ENCODE data around the gene TACR1. TPM values are rescaled to one million over a fixed set of nuclear protein-coding genes. Genes with fewer than 3 reads are reported as not detected.

The TACR1 gene
- total RNA-seq, 3 donors from 2014 or later, result 1.3 to 5.9 (median 2.4) TPM

DNA sequence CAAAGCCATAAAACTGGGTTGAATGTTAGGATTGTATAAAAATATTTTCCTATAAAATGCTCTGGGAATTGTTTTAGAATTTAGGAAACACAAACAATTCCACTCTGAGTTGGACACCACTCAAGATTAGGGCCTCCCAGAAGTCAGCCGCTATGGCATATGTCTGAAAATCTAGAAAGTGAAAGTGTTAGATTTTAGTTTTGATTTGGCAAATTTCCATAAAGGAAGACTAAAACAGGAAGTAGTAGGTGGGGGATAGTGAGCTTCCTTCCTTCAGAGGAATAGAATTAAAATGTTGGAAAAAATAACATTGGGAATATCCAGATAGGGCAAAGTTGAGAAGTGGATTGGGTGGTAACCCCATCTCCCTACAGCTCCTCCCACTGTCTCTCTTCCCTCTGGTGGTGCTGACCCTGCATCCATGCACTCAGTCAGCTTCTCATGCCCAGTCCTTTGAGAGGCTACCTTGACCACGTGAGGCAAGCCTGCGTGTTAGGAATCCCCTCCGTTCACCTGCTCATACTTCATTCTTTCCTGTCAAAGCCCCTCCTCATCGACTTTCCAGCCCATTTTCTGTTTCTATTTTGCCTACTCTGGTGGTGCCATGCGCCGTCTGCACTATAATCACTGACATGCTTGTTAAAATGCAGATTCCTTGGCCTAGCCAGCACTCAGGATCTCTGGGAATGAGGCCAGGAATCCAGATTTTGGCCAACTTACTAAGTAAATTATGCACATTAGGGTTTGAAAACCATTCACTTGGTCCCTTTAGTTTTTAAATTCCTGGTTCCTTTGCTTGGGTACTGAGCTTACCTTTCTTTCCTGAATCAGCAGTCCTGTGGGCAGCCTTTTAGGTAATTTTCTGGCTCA is 157.4 kb downstream of the TACR1 start:
- H3K4me3 ChIP-seq, result peak overlapping the region in 1 of 3 donors; percentile 24
- no peaks in the 10 kb centered on the region for H3K27me3 ChIP-seq
- no peaks in the 10 kb centered on the region for H3K36me3 ChIP-seq
- H3K27ac ChIP-seq, result peak overlapping the region; percentile 8 to 57
- no peaks in the 10 kb centered on the region for H3K9me3 ChIP-seq
- intact Hi-C loops (cut with DNase I; ENCODE audit: low total_unique reads), result no loop called here
- no peak for DNase-seq (ENCODE audit: low spot score in 2 of 2)
- TF ChIP-seq POLR2A (IDR thresholded peaks at IDR 0.05), result no peak
- TF ChIP-seq, protein P1, sequence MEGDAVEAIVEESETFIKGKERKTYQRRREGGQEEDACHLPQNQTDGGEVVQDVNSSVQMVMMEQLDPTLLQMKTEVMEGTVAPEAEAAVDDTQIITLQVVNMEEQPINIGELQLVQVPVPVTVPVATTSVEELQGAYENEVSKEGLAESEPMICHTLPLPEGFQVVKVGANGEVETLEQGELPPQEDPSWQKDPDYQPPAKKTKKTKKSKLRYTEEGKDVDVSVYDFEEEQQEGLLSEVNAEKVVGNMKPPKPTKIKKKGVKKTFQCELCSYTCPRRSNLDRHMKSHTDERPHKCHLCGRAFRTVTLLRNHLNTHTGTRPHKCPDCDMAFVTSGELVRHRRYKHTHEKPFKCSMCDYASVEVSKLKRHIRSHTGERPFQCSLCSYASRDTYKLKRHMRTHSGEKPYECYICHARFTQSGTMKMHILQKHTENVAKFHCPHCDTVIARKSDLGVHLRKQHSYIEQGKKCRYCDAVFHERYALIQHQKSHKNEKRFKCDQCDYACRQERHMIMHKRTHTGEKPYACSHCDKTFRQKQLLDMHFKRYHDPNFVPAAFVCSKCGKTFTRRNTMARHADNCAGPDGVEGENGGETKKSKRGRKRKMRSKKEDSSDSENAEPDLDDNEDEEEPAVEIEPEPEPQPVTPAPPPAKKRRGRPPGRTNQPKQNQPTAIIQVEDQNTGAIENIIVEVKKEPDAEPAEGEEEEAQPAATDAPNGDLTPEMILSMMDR (IDR thresholded peaks at IDR 0.05), result no peak
- TF ChIP-seq POLR2AphosphoS5 (IDR thresholded peaks at IDR 0.05), result no peak
- no peaks in the 10 kb centered on the region for H3K4me1 ChIP-seq

DNA sequence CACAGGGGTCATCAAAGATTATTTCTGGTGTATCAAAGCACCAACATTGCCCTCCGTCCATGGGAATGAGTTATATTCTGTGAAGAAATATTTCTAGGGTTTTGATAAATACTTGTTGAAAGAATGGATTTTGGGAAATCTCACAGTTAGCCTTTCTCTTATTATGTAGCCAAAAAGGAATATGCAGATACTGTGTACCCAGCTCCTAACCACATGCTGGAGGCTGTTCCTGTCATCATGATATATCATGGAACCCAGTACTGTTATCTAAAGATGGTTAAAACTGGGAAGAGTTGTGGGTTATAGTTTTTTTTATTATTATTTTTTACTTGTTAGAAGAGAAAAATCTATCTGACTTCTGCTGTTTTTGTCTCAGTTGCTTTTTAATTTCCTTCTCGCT is 158.1 kb downstream of the TACR1 start:
- no peaks in the 10 kb centered on the region for H3K4me1 ChIP-seq
- TF ChIP-seq POLR2AphosphoS5 (IDR thresholded peaks at IDR 0.05), result no peak
- no peaks in the 10 kb centered on the region for H3K36me3 ChIP-seq
- no peaks in the 10 kb centered on the region for H3K27me3 ChIP-seq
- peak overlapping the region in 1 of 2 donors; percentile 48 for H3K27ac ChIP-seq
- no peaks in the 10 kb centered on the region for H3K9me3 ChIP-seq
- no peak overlapping the region for H3K4me3 ChIP-seq
- intact Hi-C loops (cut with DNase I; ENCODE audit: low total_unique reads), result no loop called here
- DNase-seq (ENCODE audit: low spot score in 2 of 2), result no peak

GRCh38 chr2:75035444-75036353 is 163.6 kb downstream of the TACR1 start:
- no peak for DNase-seq (ENCODE audit: low spot score in 2 of 2)
- Histone ChIP-seq H3K27me3 (no peaks in the 10 kb centered on the region), H3K27ac (no peak overlapping the region), H3K4me3 (no peak overlapping the region), H3K4me1 (no peaks in the 10 kb centered on the region), H3K9me3 (no peaks in the 10 kb centered on the region), H3K36me3 (no peaks in the 10 kb centered on the region)
- TF ChIP-seq POLR2A (IDR thresholded peaks at IDR 0.05) (no peak), POLR2AphosphoS5 (IDR thresholded peaks at IDR 0.05) (no peak)
- TF ChIP-seq, protein P1 (IDR thresholded peaks at IDR 0.05), result no peak
- intact Hi-C loops (cut with DNase I; ENCODE audit: low total_unique reads), result no loop called here

DNA sequence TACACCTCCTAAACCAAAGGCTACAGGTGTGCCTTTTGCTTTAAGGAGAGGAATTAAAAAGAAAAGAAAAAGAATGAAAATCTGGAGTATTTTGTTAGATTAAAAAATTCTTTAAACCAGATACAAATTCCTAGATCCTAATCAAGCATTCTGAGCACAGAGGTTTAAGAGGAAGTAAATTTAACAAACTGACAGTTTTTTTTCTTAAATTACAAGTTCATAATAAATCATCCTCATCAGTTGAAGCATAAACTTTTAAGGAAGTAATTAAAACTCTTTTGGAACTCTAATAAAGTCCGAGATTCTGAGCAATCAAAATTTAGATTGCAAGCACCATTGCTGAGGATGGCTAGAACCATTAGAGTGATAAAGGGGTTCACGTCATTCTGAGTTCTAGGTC is 165.8 kb downstream of the TACR1 start:
- Histone ChIP-seq H3K4me3 (no peak overlapping the region), H3K36me3 (no peaks in the 10 kb centered on the region), H3K27me3 (no peaks in the 10 kb centered on the region), H3K9me3 (no peaks in the 10 kb centered on the region), H3K27ac (no peak overlapping the region), H3K4me1 (no peaks in the 10 kb centered on the region)
- DNase-seq (ENCODE audit: low spot score in 2 of 2), result no peak
- TF ChIP-seq, protein P1 (IDR thresholded peaks at IDR 0.05), result no peak
- TF ChIP-seq POLR2AphosphoS5 (IDR thresholded peaks at IDR 0.05) (no peak), POLR2A (IDR thresholded peaks at IDR 0.05) (no peak)
- intact Hi-C loops (cut with DNase I; ENCODE audit: low total_unique reads), result no loop called here

DNA sequence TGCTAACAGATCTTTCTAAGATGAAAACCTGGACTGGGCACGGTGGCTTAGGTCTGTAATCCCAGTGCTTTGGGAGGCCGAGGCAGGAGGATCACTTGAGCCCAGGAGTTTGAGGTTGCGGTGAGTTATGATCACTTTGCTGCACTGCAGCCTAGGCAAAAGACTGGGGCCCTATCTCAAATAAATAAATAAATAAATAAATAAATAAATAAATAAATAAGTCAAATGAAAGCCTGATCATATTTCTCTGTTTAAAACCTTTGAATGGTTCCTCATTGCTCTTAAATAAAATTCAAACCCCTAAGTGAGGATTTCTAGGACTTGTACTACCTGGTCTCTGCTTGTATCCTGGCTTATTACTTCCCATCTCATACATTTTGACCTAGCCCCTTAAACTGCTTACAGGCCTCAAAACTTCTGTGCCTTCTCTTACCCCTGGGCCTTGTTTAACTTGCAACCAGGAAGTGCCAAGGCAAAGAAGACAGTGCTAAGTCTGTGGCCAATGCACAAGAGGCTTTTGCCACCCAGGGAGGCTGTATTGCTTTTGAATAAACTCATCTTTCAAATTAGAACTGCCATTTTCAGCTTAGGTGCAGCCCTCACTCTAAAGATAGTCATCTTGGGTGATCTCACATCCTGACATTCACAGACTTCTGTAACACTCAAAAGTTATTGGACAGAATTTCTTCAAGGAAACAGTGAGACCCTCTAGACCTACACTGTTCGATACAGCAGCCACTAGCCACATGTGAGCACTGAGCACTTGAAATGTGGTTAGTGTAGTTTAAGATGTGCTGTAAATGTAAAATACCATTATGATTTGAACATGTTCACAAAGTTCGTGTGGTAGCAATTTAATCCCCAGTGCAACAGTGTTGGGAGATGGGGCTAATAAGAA is 167.2 kb downstream of the TACR1 start:
- Histone ChIP-seq H3K9me3 (no peaks in the 10 kb centered on the region), H3K27me3 (no peaks in the 10 kb centered on the region), H3K36me3 (no peaks in the 10 kb centered on the region), H3K4me3 (no peak overlapping the region), H3K4me1 (no peaks in the 10 kb centered on the region), H3K27ac (no peak overlapping the region)
- TF ChIP-seq POLR2AphosphoS5 (IDR thresholded peaks at IDR 0.05), result no peak
- TF ChIP-seq, protein P1 (IDR thresholded peaks at IDR 0.05), result no peak
- TF ChIP-seq POLR2A (IDR thresholded peaks at IDR 0.05), result no peak
- intact Hi-C loops (cut with DNase I; ENCODE audit: low total_unique reads), result no loop called here
- no peak for DNase-seq (ENCODE audit: low spot score in 2 of 2)

Data from breast epithelium (tissue), 4 donors.